NB4 (cell line): ENCODE data around the gene IVNS1ABP.

Experiments
- CTCF ChIP-seq: IDR thresholded peaks from one replicate; pipeline ENCODE4 v1.5.1; 2012; ENCODE audit warnings: low read depth, low read length
- POLR2A ChIP-seq: IDR thresholded peaks from 2 replicates; pipeline ENCODE4 v1.6.1; 2011; ENCODE audit warnings: mild to moderate bottlenecking; ENCODE audit not compliant: insufficient read length; ENCODE audit errors: extremely low read depth

DNA sequence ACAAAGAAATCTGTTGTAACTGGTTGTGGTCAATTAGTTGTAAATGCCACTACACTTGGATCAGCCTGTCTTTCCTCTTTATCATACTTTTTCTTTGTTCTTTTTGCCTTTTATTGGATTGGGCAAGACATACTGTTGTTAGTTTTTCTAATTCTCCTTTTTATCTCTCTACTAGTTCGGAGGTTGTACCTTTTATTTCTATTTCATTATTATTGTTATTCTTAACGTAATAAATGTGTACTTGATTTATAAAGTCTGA is 59.2 kb downstream of the IVNS1ABP start:
- TF ChIP-seq CTCF (no peak), POLR2A (no peak)
